Bone marrow (tissue), 2 donors: Measurements from ENCODE around the gene GRAMD1A.
A peak's percentile ranks its signal among the peaks of the same experiment; 100 is the strongest.
"Not testable (repeated sequence)": the region's sequence is repeated elsewhere in the genome, so short reads cannot be mapped to it uniquely, and the experiment has no call there.

Experiments used
- DNase-seq, 2 donors: peaks; one replicate each; lab custom pipeline; 2025; lab: John Stamatoyannopoulos, UW

Gene GRAMD1A

GRCh38 chr19:34976611-34977010 lies 23.5 kb upstream of the GRAMD1A start:
- DNase-seq, result no peak

GRCh38 chr19:34979819-34980640 lies 20.1 kb upstream of the GRAMD1A start:
- DNase-seq, result no peak

- no peak for DNase-seq
These were observed 17.8 kb upstream of the GRAMD1A start for GRCh38 chr19:34982275-34982674.

GRCh38 chr19:34983786-34984185 lies 16.3 kb upstream of the GRAMD1A start:
- no peak for DNase-seq

GRCh38 chr19:34984287-34984686 lies 15.8 kb upstream of the GRAMD1A start:
- DNase-seq, result no peak

- peak in 1 of 2 donors; percentile 15 for DNase-seq
These were observed 14.7 kb upstream of the GRAMD1A start for GRCh38 chr19:34985249-34986022.

GRCh38 chr19:34988119-34988518 lies 12.0 kb upstream of the GRAMD1A start:
- DNase-seq, result no peak

GRCh38 chr19:34989298-34989697 lies 10.8 kb upstream of the GRAMD1A start:
- DNase-seq, result no peak

GRCh38 chr19:34990578-34991192 lies 9.4 kb upstream of the GRAMD1A start:
- DNase-seq, result no peak

- DNase-seq, result no peak
These were observed 8.4 kb upstream of the GRAMD1A start for GRCh38 chr19:34991542-34992333.

GRCh38 chr19:34992582-34992981 lies 7.5 kb upstream of the GRAMD1A start:
- DNase-seq, result not testable (repeated sequence)

GRCh38 chr19:34994286-34994642 lies 5.9 kb upstream of the GRAMD1A start:
- no peak for DNase-seq

GRCh38 chr19:34994643-34995541 lies 5.2 kb upstream of the GRAMD1A start:
- no peak for DNase-seq

- DNase-seq, result no peak
These were observed 4.6 kb upstream of the GRAMD1A start for GRCh38 chr19:34995551-34995950.

GRCh38 chr19:34997071-34997617 lies 3.0 kb upstream of the GRAMD1A start:
- peak in 1 of 2 donors; percentile 24 for DNase-seq

GRCh38 chr19:34998224-34998623 lies 1.9 kb upstream of the GRAMD1A start:
- DNase-seq, result not testable (repeated sequence)

- DNase-seq, result no peak
These were observed 1.2 kb upstream of the GRAMD1A start for GRCh38 chr19:34998777-34999497.

- DNase-seq, result no peak
These were observed 169 bp downstream of the GRAMD1A start for GRCh38 chr19:35000338-35000646.

GRCh38 chr19:35000647-35001501 lies 751 bp downstream of the GRAMD1A start:
- peak in 1 of 2 donors; percentile 20 for DNase-seq
